ENCODE results near the gene MYO16.

Gene MYO16

DNA sequence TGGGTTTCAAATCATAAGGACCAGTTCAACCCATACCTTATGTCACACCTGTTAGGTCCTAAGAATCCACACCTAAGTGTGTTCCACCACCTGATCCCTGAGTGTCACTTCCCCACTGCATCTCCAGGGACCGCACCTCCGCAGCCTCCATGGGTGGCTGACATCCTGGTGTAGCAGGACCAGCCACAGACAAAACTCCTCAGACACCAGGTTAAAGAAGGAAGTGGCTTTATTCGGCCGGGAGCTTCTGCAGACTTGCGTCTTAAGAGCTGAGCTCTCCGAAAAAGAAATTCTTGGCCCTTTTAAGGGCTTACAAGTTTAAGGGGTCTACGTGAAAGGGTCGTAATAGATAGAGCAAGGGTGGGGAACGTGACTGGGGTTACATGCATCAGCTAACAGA lies 509.9 kb downstream of the MYO16 start:
- no peak for DNase-seq

DNA sequence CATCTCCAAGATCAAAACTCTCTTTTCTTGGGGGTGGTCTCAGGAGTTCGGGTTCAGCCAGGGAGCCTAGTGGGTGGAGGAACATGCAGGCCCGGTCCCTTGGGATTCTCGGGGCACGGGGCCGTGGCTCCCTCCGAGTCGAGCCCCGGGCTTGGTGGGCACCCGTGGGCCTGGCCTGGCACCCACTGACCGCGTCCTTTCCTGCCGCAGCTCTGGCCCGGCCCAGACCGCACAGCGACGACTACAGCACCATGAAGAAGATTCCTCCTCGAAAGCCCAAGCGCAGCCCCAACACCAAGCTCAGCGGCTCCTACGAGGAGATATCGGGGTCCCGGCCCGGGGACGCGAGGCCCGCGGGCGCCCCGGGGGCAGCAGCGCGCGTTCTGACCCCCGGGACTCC lies 510.6 kb downstream of the MYO16 start:
- no peak for DNase-seq

GRCh38 chr13:109140479-109141349 lies 511.3 kb downstream of the MYO16 start:
- no peak for DNase-seq

DNA sequence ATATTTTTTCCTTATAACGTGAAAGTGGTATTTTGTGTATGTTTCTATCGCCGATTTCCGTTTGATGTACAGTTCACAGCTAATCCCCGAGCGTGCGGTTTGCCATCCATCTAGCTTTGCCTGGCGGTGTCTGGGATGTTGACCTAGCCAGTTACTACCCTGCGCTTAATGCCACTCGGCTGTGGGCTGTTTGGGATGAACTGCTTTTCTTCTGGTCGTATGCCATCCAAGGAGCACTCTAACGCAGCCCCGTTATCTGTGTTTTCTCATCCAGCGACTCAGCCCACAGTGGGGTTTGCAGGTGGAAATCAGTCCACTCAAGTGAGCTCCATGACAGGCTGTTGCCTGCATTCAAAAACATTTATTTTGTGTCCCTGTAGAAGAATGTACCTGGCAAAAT lies 512.3 kb downstream of the MYO16 start:
- DNase-seq = no peak

GRCh38 chr13:109144693-109145437 lies 515.5 kb downstream of the MYO16 start:
- DNase-seq = no peak

DNA sequence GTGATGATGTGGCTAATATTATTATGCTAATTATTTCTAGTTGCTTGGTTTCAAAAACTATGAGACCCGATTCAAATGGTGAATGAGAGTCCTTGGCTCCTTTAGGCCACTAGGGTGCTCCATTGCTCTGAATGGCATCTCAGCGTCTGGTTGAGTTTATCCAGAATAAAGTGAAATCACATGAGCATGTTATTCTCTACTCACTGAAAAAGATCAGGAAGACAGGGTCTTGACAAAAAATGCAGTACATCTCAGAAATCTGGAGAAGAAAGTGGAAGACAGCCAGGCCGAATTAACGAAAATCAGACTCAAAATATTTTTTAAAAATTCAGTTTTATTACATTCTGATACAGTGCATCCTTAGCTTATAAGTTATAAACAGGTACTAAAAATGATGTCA lies 516.2 kb downstream of the MYO16 start:
- DNase-seq = peak; percentile 14

GRCh38 chr13:109146393-109146792 lies 517.0 kb downstream of the MYO16 start:
- no peak for DNase-seq

DNA sequence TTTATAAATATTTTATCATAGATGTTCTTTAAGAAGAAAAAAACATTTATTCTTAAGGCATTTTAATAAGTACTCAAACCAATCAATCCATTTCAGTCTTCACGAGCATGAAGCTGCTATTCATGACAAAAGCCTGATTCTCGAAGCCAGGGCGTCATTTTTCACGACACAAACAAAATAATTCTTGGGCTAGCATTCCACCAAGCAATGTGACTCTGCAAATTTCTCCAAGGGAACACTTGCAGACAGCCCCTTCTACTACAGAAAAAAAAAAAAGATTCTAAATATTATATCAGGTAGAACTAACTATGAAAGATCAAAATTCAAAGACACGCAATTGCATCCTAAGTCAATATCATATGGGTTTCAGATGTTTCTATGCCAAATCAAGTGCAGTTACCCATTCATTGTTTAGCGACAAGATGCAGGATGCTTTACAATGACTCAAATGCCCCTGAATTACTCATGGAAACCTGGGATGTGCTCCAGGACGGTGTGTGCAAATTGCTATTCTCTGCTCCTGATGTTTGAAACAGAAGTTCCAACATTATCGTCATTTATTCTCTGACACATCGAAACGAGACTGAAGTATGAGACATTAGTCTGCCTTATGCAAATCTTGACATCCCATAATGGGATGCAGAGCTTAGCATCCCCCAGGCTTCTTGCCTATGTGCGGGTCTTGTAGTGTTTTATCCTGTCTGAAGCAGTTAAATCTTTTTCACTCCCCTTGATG lies 517.7 kb downstream of the MYO16 start:
- DNase-seq = no peak

DNA sequence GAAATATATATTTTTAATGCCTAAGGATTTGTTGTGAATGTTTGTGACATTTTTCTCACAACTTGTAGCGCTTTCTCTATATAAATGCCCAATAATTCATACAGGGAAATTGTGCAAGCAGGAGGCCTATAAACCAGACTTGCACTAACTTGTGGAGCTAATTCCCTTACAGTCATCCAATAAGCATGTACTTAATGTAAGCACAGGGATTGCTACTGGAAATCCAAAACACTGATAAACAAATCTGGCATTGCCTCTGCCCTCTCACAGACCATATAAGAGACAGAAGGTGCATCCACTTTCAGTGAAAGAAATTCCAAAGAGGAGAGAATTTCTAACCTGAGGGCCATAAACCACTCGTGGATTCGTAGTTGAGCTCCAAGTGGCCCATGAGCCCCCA lies 518.8 kb downstream of the MYO16 start:
- no peak for DNase-seq

DNA sequence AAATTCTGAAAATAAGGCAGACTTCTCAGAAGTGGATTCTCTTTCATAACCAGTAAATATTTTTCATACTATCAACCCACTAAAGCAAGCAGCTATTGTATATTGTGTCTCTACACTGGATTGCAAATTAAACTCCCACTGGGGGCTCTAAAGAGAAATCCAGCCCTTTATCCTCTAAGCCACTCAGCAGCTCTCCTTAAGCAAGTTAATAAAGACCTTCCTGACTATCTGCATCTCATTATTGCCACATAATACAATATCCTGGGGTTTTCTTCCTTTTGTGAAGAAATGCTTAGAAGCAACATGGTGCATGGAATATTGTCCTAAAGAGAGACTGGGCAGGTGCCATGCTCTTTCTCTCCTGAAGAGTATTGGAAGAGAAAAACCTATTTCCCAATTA lies 521.3 kb downstream of the MYO16 start:
- no peak for DNase-seq

DNA sequence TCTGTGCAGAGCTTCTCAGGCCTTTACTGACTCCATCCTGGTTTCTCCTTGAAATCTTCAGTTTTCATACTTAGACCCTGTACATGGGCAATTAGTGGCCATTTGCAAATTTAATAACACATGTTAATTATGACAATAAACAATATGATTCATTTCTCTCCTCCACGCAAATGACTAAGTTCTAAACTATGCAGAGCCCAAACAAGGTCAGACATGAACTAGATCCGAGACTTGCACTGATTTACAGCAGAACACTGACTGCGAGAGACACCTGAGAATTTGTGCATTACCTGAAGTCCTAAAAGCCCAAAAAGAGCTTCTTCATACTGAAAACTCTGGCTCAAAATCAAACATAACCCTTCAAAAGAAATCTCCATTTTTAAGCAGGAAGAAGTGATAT lies 521.8 kb downstream of the MYO16 start:
- no peak for DNase-seq

GRCh38 chr13:109151696-109152095 lies 522.3 kb downstream of the MYO16 start:
- DNase-seq = no peak

DNA sequence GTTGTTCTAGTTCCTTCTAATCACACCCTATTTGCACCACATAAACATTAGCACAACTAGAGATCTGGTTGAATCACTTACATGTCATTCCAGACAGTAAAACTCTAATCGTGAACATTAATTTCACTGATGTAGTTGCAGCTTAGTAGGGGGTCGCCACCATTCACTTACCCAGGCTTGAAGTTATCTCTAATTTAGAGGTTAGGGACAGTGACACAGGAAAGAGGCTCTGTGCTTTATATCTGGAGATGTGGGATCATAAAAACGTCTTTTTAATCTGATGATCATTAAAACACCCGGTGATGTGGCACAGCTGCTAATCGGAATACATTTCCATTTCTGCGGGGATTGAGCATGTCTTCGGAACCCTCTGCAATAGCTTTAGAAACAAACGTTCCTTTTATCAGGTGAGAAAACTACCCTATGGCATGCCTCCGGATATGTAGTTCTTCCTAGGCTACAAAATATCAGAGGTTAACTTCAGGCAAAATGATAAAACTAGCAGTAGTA lies 523.0 kb downstream of the MYO16 start:
- DNase-seq = no peak

DNA sequence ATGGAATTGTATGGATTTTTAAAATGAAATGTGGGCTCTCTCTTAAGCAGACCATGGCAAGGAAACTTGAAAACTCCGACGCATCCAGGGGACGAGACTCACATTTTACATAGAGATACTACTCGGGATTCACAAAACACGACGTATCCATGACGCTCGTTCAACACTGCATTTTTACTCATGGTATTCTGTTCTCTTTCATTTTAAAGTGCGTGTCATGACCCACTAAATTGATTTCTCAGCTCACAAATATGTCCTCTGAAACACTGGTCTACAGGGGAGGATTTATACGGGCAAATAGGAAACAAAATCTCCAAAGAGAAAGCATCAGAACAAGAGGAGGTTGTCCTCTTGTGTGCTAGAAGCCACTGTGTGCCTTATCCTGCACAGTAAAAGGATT lies 523.5 kb downstream of the MYO16 start:
- no peak for DNase-seq

DNA sequence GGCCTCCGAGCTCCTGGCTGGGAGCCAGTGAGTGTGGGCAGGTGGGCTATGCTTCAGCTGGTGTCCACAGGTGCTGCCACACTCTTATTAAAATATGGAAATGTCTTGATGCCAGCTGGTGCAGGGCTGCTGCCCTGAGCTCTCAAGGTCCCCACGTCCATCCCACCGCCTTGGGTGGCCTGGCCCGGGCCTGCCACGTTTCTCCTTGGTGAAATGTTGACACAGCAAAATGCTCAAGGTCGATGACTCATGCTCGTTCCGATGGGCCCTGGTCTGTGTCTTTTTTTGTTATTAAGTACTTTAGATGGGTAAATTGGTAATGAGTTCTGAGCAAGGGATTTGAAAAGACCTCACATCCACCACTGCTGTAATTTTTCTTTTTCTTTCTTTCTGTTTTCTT lies 524.7 kb downstream of the MYO16 start:
- no peak for DNase-seq

DNA sequence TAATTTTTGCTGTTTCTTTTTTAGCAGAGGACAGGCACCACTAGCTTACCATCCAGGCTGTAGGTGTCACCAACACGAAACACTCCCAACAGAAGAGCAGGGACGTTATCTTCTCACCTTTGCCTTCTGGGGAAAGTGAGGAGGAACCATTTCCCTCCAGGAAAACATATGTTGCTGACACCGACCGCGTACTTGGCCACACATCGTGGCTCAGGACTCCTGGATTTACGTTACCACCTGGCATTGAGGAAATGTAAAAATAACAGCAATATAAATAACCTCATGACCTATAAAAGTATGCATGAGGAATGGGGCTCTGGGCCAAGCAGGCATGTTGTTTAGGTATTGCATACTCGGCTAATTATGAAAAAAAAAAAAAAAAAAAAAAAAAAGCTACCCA lies 525.1 kb downstream of the MYO16 start:
- no peak for DNase-seq

DNA sequence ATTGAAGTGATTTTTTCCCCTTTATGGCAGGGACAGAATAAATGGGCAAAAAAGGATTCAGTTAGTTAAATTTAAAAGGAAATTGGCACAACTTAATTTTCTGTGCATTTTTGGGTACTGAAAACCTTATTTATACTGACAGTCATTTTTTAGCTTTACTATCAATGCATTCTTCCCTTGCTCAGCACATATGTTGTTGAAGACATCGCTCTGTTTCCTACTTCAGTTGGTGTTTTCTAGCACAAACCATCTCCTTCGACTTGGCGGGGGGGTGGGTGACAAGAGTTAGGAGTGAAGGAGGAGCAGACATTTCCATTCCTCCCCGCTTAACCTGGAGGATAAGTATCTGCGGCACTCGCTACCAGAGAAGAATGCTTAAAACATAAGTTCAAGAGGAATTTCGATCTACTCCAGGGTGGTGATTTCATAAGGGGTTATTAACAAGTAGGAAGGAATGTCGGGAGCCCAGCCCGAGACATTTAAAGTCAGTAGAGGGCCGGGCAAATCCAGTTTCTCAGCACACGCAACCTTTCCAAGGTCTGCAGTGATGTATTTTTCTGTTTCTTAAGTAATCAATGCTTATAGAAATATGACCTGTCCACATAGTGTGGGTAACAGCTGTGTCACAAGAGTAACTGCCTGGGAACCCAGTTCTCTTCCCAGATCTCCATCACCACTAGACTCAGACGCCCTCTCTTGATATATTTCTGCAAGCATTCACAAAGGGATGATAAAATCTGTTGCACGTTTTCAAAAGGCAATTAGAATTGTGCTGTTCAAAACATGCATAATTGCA lies 525.8 kb downstream of the MYO16 start:
- no peak for DNase-seq

- no peak for DNase-seq
These were observed 526.9 kb downstream of the MYO16 start for GRCh38 chr13:109156181-109156935.

DNA sequence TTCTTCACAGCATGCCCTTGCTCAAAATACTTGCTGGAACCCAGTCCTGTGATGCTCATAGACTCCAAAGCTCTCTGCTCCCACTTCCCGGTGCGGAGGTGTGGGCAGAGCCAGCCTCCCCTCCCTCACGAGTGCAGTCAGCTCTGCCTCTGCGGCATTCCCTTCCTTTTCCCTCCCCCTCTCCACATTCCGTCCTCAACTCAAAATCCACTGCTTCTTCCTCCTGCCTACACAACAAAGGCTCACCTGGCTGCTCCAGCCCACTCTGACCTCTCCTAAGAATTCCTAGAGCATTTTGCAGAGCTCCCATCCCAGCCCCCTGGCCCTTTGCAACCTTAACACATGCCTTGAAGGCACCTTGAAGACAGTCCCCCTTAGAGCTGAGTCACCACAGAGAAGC lies 527.9 kb downstream of the MYO16 start:
- DNase-seq = no peak

DNA sequence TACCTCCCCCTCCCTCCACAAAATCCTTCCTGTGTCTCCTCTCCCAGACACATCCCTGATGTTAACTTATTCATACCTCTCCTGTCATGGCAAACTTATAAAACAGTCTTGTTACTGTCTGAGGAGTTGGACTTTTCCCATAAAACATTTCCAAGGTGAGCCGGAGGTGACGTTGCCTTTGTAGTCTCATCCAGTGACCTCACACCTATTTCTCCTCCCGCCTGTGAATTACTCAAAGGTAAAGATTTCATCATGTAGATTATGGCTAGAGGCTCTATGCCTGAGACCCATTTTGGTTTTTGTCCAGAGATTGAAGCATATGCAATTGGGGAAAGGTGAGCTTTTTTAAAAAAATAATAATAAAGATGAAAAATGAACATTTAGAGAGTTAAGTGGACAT lies 529.0 kb downstream of the MYO16 start:
- no peak for DNase-seq

GRCh38 chr13:109159650-109160309 lies 530.4 kb downstream of the MYO16 start:
- DNase-seq = no peak
